Neutrophil (primary cell): ENCODE results near the gene HYAL2.
A peak's percentile ranks its signal among the peaks of the same experiment; 100 is the strongest.

Experiments used
- H3K27ac ChIP-seq: fragments of 200-600 bp; sonication (generic); 2 replicates; pipeline ENCODE4 v1.5.1; 2016; ENCODE audit warnings: mild to moderate bottlenecking, moderate library complexity
- H3K27me3 ChIP-seq: fragments of 200-600 bp; sonication (generic); 2 replicates; pipeline ENCODE4 v1.6.0; 2016; ENCODE audit warnings: mild to moderate bottlenecking
- H3K36me3 ChIP-seq: fragments of 200-600 bp; sonication (generic); 2 replicates; pipeline ENCODE4 v1.5.1; 2017
- H3K4me1 ChIP-seq, 2 experiments: fragments of 200-600 bp in 1 of 2; sonication (generic) in 1 of 2; 1 replicate in 1 of 2; 2 replicates in 1 of 2; pipeline versions ENCODE4 v1.5.1 to v1.6.1; 2013 to 2016; ENCODE audit warnings: low read depth in 1 of 2, low read length in 1 of 2, mild to moderate bottlenecking in 1 of 2, moderate library complexity in 1 of 2; ENCODE audit not compliant: control insufficient read depth in 1 of 2, insufficient read depth in 1 of 2
- H3K4me3 ChIP-seq, 2 experiments: fragments of 200-600 bp in 1 of 2; sonication (generic) in 1 of 2; 1 replicate in 1 of 2; 2 replicates in 1 of 2; pipeline ENCODE4 v1.5.1; 2013 to 2016; ENCODE audit warnings: low read depth in 1 of 2, low read length in 1 of 2, mild to moderate bottlenecking in 1 of 2, moderate library complexity in 1 of 2
- H3K9me3 ChIP-seq: fragments of 200-600 bp; sonication (generic); 2 replicates; pipeline ENCODE4 v1.5.1; 2016
- CTCF ChIP-seq: fragments of 200-600 bp; sonication (generic); IDR thresholded peaks from 2 replicates; pipeline ENCODE4 v1.5.1; 2016; ENCODE audit warnings: antibody characterized with exemption

HYAL2 gene

GRCh38 chr3:50299638-50299928 is 23.0 kb downstream of the HYAL2 start:
- peak overlapping the region; percentile 72 to 80 for H3K4me3 ChIP-seq
- peak overlapping the region; percentile 97 for H3K27ac ChIP-seq
- no peaks in the 10 kb centered on the region for H3K27me3 ChIP-seq
- no peak for TF ChIP-seq CTCF
- H3K36me3 ChIP-seq = no peaks in the 10 kb centered on the region
- no peaks in the 10 kb centered on the region for H3K9me3 ChIP-seq
- peaks cover 37 to 40% of the 10 kb centered on the region in 2 experiments for H3K4me1 ChIP-seq

GRCh38 chr3:50298836-50299637 is 23.5 kb downstream of the HYAL2 start, which contains the start of the genes HYAL3 and NAA80:
Gene HYAL3, minus strand, starts transcription at chr3:50299405. Its CDS starts 3,803 bp downstream, at chr3:50295602.
Gene NAA80, minus strand, starts transcription at chr3:50299405. Its CDS starts 1,942 bp downstream, at chr3:50297463.
- H3K4me3 ChIP-seq = peak within 1 kb of the TSS; percentile 72 to 80
- peak within 1 kb of the TSS; percentile 97 for H3K27ac ChIP-seq
- H3K27me3 ChIP-seq = no peaks in the 10 kb centered on the region
- H3K36me3 ChIP-seq = no peaks in the 10 kb centered on the region
- no peaks in the 10 kb centered on the region for H3K9me3 ChIP-seq
- TF ChIP-seq CTCF = peak; percentile 92
- peaks cover 37 to 40% of the 10 kb centered on the region in 2 experiments for H3K4me1 ChIP-seq

- Histone ChIP-seq H3K4me3 (peak overlapping the region; percentile 72 to 80), H3K36me3 (no peaks in the 10 kb centered on the region), H3K4me1 (peaks cover 37 to 40% of the 10 kb centered on the region in 2 experiments), H3K27me3 (no peaks in the 10 kb centered on the region), H3K9me3 (no peaks in the 10 kb centered on the region), H3K27ac (peak overlapping the region; percentile 97)
- TF ChIP-seq CTCF = no peak
Measured at GRCh38 chr3:50297896-50298725, 24.4 kb downstream of the HYAL2 start.

- H3K36me3 ChIP-seq = no peaks in the 10 kb centered on the region
- H3K27ac ChIP-seq = peak overlapping the region; percentile 97
- no peak for TF ChIP-seq CTCF
- no peaks in the 10 kb centered on the region for H3K27me3 ChIP-seq
- H3K4me1 ChIP-seq = peaks cover 42 to 47% of the 10 kb centered on the region in 2 experiments
- H3K4me3 ChIP-seq = no peak overlapping the region
- H3K9me3 ChIP-seq = no peaks in the 10 kb centered on the region
Measured at GRCh38 chr3:50297384-50297775, 25.2 kb downstream of the HYAL2 start.

GRCh38 chr3:50296721-50297383 is 25.7 kb downstream of the HYAL2 start:
- Histone ChIP-seq H3K27ac (peak overlapping the region; percentile 97), H3K27me3 (no peaks in the 10 kb centered on the region), H3K9me3 (no peaks in the 10 kb centered on the region), H3K4me3 (no peak overlapping the region), H3K36me3 (no peaks in the 10 kb centered on the region), H3K4me1 (peaks cover 45 to 52% of the 10 kb centered on the region in 2 experiments)
- no peak for TF ChIP-seq CTCF
